Amygdala (tissue), 56 donors: ENCODE data around the gene PODNL1.

Experiments used
- DNase-seq, 56 donors: peaks; one replicate each; lab custom pipeline; 2025; lab: John Stamatoyannopoulos, UW

The PODNL1 gene

GRCh38 chr19:13902993-13903555 lies 35.1 kb downstream of the PODNL1 start:
- peak in 1 of 56 donors; percentile 15 for DNase-seq

- peak in 9 of 56 donors; percentile 2 to 27 (median 13) for DNase-seq
Measured at GRCh38 chr19:13899912-13900584, 38.2 kb downstream of the PODNL1 start.

- no peak for DNase-seq
Measured at GRCh38 chr19:13899393-13899792, 38.8 kb downstream of the PODNL1 start.

- DNase-seq: no peak
Measured at GRCh38 chr19:13896227-13896626, 42.0 kb downstream of the PODNL1 start.

- no peak for DNase-seq
Measured at GRCh38 chr19:13894552-13894951, 43.7 kb downstream of the PODNL1 start.

- no peak for DNase-seq
Measured at GRCh38 chr19:13892870-13893269, 45.3 kb downstream of the PODNL1 start.

- no peak for DNase-seq
Measured at GRCh38 chr19:13890136-13890535, 48.1 kb downstream of the PODNL1 start.

- DNase-seq: no peak
Measured at GRCh38 chr19:13888281-13888680, 49.9 kb downstream of the PODNL1 start.

GRCh38 chr19:13887517-13887916 lies 50.7 kb downstream of the PODNL1 start:
- no peak for DNase-seq

GRCh38 chr19:13887018-13887436 lies 51.2 kb downstream of the PODNL1 start:
- no peak for DNase-seq

GRCh38 chr19:13885826-13886365 lies 52.3 kb downstream of the PODNL1 start:
- no peak for DNase-seq

GRCh38 chr19:13884726-13885591 lies 53.3 kb downstream of the PODNL1 start:
- DNase-seq: no peak

GRCh38 chr19:13883516-13884064 lies 54.6 kb downstream of the PODNL1 start:
- no peak for DNase-seq

GRCh38 chr19:13882836-13883235 lies 55.4 kb downstream of the PODNL1 start:
- no peak for DNase-seq

- DNase-seq: no peak
Measured at GRCh38 chr19:13882419-13882795, 55.8 kb downstream of the PODNL1 start.

GRCh38 chr19:13881692-13882418 lies 56.4 kb downstream of the PODNL1 start:
- peak in 6 of 56 donors; percentile 7 to 60 (median 21) for DNase-seq

- peak in 1 of 56 donors; percentile 10 for DNase-seq
Measured at GRCh38 chr19:13881251-13881691, 56.9 kb downstream of the PODNL1 start.
